HG03520 (cell line): ENCODE results near the gene GET4.

Source experiments
- ATAC-seq: cut with Tn5 transposase; IDR thresholded peaks from one replicate; pipeline ENCODE4 v1.9.1; 2021; ENCODE audit warnings: mild to moderate bottlenecking, moderate library complexity; ENCODE audit not compliant: unreplicated experiment

The GET4 gene

DNA sequence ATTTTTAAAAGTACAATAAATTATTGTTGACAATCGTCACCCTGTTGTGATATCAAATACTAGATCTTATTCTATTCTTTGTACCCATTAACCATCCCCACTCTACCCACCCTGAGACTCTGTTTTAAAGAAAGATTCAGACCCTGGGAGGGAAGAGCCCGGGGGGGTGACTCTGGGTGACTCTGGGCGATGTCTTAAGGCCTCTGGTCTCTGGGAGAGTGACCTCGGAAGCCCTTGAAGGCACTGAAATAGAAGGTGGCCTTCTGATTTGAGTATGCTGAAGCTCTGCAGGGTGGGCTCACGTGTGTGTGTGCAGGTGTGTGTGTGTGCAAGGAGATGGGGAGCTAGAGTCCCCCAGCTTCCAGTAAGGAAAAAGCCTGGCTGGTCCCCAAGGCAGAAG is 68.4 kb downstream of the GET4 start:
- ATAC-seq: no peak

DNA sequence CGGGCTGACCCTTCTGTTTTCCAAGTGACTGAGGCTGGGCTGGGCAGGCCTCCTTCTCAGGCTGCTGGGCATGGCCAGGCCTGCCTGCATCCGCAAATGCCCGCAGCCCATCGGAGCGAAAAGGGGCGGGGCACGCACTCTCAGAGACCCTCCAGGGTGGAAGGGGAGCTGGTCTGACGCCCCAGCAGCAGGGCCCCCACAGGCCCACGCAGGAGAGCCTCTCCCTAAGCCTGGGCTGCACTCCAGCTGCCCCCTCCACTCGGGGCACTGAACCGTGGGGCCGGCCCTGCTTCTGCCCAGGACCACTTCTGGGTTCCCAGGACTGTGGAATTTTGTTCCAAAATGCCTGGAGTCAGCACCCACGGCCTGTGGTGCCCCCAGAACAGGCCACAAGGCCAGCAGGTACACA is 68.8 kb downstream of the GET4 start:
- ATAC-seq: no peak

DNA sequence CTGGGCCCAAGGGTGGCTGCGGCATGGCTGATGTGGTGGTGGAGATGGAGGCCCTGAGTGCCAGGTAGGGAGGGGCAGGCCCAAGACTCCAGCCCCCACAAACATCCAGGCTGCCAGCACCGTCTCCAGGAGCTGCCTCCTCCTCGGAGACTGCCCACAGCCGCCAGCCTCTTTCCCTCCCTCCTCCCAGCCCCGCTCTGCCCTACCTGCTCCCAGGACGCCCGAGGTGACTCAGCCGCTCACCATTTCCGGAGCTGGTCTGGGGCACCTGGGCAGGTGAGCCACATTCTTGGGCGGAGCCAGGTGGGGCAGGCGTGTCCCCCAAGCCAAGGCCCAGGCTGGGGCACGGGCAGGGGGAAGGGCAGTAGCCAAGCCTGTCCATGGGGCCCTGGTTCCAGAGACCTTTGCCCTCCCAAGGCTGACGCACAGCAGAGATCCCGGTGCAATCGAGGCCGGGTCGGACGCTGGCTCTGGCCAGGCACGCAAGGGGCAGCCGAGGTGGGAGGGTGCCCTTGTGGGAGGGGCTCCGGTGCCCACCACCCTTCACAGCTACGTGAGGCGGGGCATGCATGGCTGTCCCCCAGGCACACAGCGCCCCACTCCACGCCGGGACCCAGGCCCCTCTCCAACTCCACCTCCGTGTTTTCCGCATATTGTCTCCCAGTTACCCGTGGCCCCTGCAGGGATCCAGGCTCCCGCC is 69.4 kb downstream of the GET4 start:
- ATAC-seq: no peak
